Measurements from ENCODE around the gene ATG9B. TPM values are rescaled to one million over a fixed set of nuclear protein-coding genes. Genes with fewer than 3 reads are reported as not detected.

Gene ATG9B, protein sequence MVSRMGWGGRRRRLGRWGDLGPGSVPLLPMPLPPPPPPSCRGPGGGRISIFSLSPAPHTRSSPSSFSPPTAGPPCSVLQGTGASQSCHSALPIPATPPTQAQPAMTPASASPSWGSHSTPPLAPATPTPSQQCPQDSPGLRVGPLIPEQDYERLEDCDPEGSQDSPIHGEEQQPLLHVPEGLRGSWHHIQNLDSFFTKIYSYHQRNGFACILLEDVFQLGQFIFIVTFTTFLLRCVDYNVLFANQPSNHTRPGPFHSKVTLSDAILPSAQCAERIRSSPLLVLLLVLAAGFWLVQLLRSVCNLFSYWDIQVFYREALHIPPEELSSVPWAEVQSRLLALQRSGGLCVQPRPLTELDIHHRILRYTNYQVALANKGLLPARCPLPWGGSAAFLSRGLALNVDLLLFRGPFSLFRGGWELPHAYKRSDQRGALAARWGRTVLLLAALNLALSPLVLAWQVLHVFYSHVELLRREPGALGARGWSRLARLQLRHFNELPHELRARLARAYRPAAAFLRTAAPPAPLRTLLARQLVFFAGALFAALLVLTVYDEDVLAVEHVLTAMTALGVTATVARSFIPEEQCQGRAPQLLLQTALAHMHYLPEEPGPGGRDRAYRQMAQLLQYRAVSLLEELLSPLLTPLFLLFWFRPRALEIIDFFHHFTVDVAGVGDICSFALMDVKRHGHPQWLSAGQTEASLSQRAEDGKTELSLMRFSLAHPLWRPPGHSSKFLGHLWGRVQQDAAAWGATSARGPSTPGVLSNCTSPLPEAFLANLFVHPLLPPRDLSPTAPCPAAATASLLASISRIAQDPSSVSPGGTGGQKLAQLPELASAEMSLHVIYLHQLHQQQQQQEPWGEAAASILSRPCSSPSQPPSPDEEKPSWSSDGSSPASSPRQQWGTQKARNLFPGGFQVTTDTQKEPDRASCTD
- total RNA-seq: not detected
- long read RNA-seq, donor 1, partial matches to known transcripts: 0 of 2 reads
- long read RNA-seq, donor 1, other reads (novel, unspliced or antisense): 2 of 2 reads
- long read RNA-seq, donor 2: 0 reads

DNA sequence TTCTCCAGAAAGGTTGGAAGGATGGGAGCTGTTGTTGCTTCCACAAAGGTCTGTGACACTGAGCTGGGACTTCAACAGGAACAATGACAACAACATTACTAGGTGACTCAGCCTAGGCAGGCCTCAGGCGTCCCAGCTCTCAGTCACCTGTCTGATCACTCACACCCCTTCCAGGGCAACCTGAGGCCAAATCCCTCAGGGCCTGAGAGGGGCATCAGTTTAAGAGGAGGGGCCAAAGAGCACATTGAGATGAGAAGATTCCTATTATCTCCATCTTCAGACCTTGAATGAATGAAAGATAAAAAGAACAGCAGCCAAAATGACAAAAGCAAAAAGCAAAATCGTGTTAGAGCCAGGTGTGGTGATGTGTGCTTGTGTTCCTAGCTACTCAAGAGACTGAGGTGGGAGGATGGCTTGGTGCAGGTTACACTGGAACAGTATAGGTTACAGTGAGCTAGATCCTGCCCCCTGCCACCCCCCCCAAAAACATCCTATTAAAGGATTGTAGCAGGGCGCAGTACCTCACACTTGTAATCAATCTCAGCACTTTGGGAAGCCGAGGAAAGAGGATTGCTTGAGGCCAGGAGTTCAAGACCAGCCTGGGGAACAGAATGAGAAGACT is at the start of gene ATG9B:
Gene ATG9B (minus strand): TSS at position 60 of the 622 bp plus-strand sequence. CDS start 71 bp downstream, outside the sequence.
- no peak for DNase-seq (ENCODE audit: low spot score)
- intact Hi-C loops (cut with DNase I): no loop called here

GRCh38 chr7:151073990-151074389 is 49.7 kb upstream of the ATG9B start:
- no peak for DNase-seq (ENCODE audit: low spot score)
- intact Hi-C loops (cut with DNase I): no loop called here

- no peak for DNase-seq (ENCODE audit: low spot score)
- intact Hi-C loops (cut with DNase I): no loop called here
These were observed 47.0 kb upstream of the ATG9B start for GRCh38 chr7:151071032-151071866.

GRCh38 chr7:151070574-151070960 is 46.3 kb upstream of the ATG9B start:
- intact Hi-C loops (cut with DNase I): no loop called here
- no peak for DNase-seq (ENCODE audit: low spot score)

- intact Hi-C loops (cut with DNase I): no loop called here
- DNase-seq (ENCODE audit: low spot score): no peak
These were observed 45.7 kb upstream of the ATG9B start for GRCh38 chr7:151069841-151070573.

- DNase-seq (ENCODE audit: low spot score): no peak
These were observed 43.9 kb upstream of the ATG9B start for GRCh38 chr7:151068069-151068773.

DNA sequence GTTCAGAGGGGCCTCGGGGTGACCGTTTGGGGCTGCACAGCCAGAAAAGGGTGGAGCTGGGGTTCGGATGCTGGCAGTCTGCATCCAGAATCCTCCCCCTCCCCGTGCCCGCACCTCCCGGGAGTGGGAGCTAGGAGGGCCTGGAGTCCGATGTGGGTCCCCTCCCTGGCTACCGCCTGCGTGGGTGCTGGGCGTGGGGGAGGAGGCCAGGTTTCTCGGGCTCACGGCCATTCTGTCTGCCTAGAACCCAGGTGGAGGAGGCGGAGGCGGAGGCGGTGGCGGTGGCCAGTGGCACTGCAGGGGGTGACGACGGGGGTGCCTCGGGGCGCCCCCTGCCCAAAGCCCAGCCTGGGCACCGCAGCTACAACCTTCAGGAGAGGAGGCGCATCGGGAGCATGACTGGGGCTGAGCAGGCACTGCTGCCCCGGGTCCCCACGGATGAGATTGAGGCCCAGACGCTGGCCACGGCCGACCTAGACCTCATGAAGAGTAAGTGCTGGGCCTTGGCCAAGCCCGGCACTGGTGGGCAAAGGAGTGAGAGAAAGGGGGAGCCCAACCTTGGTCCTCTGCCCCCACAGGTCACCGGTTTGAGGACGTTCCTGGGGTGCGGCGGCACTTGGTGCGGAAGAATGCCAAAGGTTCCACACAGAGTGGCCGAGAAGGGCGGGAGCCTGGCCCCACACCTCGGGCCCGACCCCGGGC is 42.1 kb upstream of the ATG9B start:
- no peak for DNase-seq (ENCODE audit: low spot score)
- intact Hi-C loops (cut with DNase I): no loop called here

More at GRCh38 chr7:151068069-151068773, 43.9 kb upstream of the ATG9B start:
- intact Hi-C loops (cut with DNase I): no loop called here

DNA sequence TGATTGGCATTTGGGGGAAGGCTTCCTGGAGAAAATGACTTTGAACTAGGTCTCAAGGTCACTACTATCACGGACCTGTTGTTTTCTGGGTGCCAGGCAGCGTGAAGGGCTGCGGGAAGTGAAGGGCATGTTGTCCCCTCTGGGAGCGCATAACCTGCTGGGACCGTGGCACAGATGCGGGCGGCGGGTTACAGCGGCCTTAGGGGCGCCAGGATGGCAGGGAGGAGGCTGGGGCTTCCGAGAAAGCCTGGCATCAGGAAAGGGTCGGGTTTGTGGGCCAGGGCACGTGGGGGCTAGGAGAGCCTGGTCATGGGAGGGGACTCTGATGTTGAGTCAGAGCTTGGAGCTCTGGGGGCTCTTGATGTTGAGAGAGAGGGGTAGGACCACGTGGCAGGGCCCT is 41.2 kb upstream of the ATG9B start:
- intact Hi-C loops (cut with DNase I): no loop called here
- DNase-seq (ENCODE audit: low spot score): no peak

DNA sequence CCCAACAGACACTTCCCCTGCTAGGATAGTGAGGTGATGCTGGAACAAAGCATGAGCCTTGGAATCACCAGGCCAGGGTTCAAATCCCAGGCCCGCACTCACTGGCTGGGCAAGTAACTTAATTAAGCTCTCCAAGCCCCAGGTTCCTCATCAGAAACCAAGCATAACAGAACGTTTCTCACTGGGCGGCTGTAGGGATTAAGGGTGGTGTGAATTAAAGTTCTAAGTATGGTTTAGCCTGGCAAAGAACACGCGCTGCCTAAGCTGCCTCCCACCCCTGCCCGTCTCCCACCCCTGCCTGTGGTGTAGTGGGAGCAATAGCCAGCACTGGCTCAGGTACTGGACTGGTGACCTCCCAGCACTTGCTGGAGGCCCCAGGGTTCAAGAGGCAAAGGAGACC is 40.7 kb upstream of the ATG9B start:
- DNase-seq (ENCODE audit: low spot score): no peak
- intact Hi-C loops (cut with DNase I): no loop called here

DNA sequence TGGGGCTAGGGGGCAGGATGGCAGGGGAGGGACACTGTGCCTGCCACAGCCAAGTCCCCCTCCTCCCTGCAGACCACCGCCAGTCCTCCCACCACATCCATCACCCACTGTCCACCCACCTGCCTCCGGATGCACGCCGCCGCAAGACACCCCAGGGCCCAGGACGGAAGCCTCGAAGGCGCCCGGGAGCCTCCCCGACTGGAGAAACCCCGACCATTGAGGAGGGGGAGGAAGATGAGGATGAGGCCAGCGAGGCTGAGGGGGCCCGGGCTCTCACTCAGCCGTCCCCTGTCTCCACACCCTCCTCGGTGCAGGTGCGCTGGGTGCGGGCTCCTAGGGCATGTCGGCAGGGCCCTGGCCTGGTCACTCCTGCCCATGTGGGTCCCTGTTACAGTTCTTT is 40.2 kb upstream of the ATG9B start:
- intact Hi-C loops (cut with DNase I): no loop called here
- DNase-seq (ENCODE audit: low spot score): no peak

- no peak for DNase-seq (ENCODE audit: low spot score)
These were observed 38.9 kb upstream of the ATG9B start for GRCh38 chr7:151063212-151063561.

GRCh38 chr7:151062399-151063211 is 38.3 kb upstream of the ATG9B start:
- intact Hi-C loops (cut with DNase I): no loop called here

More at GRCh38 chr7:151063212-151063561, 38.9 kb upstream of the ATG9B start:
- intact Hi-C loops (cut with DNase I): no loop called here

GRCh38 chr7:151062111-151062398 is 37.8 kb upstream of the ATG9B start:
- DNase-seq (ENCODE audit: low spot score): no peak
- intact Hi-C loops (cut with DNase I): no loop called here

More at GRCh38 chr7:151062399-151063211, 38.3 kb upstream of the ATG9B start:
- DNase-seq (ENCODE audit: low spot score): peak; percentile 89

- intact Hi-C loops (cut with DNase I): no loop called here
- DNase-seq (ENCODE audit: low spot score): no peak
These were observed 37.2 kb upstream of the ATG9B start for GRCh38 chr7:151061213-151062110.

DNA sequence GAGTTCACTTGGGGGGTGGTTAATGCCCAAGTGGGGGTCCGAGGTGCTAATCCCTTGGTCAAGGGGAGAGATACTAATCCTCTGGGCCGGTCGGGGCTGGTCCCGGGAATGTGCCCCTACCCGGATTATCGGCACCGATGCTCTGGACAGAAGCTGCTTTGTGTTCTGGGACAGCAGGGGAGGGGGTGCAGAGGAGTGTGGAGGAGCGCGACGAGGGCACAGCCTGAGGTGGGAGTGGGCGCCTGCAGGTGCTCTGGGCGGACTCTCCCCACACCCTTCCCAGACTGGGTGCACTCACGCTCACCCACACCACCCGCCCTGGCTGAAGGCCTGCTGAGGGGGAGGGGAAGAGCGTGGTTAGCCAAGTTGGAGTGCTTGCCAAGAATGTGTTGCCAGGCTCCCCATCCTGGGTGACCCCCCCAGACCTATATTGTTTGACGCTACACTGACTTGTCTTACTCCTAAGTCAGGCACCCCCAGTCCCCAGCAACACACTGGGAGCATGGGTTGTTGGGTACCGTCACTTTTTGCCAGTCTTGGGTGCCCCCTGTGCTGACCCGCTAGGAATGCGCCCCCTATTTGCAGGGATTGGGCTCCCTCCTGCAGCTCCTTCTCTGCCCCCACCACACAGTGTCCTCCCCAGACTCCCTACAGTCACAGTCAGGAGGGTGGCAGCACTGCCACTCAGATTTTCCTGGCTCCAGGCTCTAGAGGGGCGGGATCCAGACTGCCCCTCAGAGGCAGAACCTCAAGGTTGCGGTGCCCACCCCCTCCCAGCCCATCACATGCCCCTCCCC is 36.3 kb upstream of the ATG9B start:
- intact Hi-C loops (cut with DNase I): no loop called here
- DNase-seq (ENCODE audit: low spot score): no peak

Data from posterior vena cava (tissue), 2 donors.